IMR-90 (cell line): Measurements from ENCODE around the gene FAU.

Experiments used
- BHLHE40 ChIP-seq: fragments of 150-350 bp; IDR thresholded peaks from 2 replicates; pipeline ENCODE4 v1.6.1; 2016; ENCODE audit warnings: mild to moderate bottlenecking, low read depth, low read length
- CEBPB ChIP-seq: IDR thresholded peaks from 2 replicates; pipeline ENCODE4 v1.6.1; 2012; ENCODE audit warnings: low read depth, low read length, improper control_type of control experiment
- FOS ChIP-seq: fragments of 150-350 bp; IDR thresholded peaks from 2 replicates; pipeline ENCODE4 v1.6.1; 2016; ENCODE audit warnings: low read depth, low read length
- POLR2A ChIP-seq: IDR thresholded peaks from 2 replicates; pipeline ENCODE4 v1.6.1; 2012; ENCODE audit warnings: mild to moderate bottlenecking, low read depth, low read length
- RCOR1 ChIP-seq: IDR thresholded peaks from 2 replicates; pipeline ENCODE4 v1.6.1; 2012; ENCODE audit warnings: mild to moderate bottlenecking, low read length, improper control_type of control experiment; ENCODE audit not compliant: insufficient replicate concordance
- TF ChIP-seq, protein P1 (sequence below): conservative IDR thresholded peaks from 2 replicates; pipeline ENCODE4 v1.5.1; 2012; ENCODE audit warnings: mild to moderate bottlenecking, low read depth, low read length, improper control_type of control experiment

DNA sequence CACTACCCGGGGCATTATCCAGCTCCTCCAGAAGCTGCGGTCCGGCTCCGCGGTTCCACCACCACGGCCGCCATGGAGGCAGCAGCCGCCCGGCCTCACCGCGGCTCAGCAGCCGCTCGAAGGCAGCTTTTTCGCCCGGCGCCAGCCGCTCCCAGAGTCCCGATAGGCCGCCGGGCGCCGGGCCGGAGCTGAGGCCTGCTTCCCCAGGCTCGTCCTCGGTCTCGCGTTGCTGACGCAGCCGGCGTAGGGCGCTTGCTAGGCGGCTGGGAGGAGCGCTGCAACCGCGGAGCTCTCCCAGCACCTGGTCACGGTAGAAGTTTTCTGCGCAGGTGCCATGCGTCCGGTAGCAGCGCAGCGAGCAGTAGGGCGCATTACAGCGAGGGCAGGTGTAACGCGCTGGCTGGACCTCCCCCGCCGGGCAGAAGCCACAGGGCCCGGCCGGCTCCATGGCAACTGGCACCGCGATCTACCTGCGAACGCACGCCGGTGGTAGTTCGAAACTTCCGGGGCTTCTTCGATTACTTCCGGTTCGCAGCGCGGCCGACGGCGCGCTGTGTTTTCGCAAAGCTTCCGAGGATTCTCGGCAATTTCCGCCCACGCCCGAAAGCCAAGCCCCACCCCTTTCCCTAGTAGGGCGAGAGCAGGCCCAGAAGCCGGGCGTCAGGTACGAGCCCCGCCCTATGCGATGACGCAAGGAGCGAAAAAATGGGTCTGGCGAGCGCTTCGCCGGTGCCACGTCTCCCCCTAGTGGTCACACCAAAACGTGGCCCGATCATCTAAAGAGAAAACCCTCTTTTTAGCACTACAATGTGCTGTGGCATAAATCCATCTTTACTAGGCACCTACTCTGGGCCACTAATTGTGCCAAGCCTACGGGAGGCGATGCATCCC lies 4.5 kb downstream of the FAU start, which contains the start of gene ZNHIT2:
- TF ChIP-seq, protein P1, sequence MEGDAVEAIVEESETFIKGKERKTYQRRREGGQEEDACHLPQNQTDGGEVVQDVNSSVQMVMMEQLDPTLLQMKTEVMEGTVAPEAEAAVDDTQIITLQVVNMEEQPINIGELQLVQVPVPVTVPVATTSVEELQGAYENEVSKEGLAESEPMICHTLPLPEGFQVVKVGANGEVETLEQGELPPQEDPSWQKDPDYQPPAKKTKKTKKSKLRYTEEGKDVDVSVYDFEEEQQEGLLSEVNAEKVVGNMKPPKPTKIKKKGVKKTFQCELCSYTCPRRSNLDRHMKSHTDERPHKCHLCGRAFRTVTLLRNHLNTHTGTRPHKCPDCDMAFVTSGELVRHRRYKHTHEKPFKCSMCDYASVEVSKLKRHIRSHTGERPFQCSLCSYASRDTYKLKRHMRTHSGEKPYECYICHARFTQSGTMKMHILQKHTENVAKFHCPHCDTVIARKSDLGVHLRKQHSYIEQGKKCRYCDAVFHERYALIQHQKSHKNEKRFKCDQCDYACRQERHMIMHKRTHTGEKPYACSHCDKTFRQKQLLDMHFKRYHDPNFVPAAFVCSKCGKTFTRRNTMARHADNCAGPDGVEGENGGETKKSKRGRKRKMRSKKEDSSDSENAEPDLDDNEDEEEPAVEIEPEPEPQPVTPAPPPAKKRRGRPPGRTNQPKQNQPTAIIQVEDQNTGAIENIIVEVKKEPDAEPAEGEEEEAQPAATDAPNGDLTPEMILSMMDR = peak; percentile 98
- TF ChIP-seq BHLHE40 = 0 out of 2 replicates have a peak, but pooled peaks have one; percentile 31
- no peak for TF ChIP-seq FOS
- peak; percentile 98 for TF ChIP-seq CEBPB
- TF ChIP-seq POLR2A = peak; percentile 78
- TF ChIP-seq RCOR1 = no peak
